Neural cell (in vitro differentiated cells): ENCODE measurements around the gene IFITM2. TPM values are rescaled to one million over a fixed set of nuclear protein-coding genes. Genes with fewer than 3 reads are reported as not detected.
"Not testable (repeated sequence)": the region's sequence is repeated elsewhere in the genome, so short reads cannot be mapped to it uniquely, and the experiment has no call there.

ENCODE experiments used
- H2AFZ ChIP-seq: fragments of 200-600, 300-800 bp; sonication (generic), shearing (Covaris generic); 2 replicates; pipeline ENCODE4 v1.6.0; 2014; ENCODE audit warnings: low read depth, mild to moderate bottlenecking, antibody characterized with exemption, low read length, moderate library complexity
- H3F3A ChIP-seq: fragments of 200-600 bp; shearing (Covaris generic); 2 replicates; pipeline ENCODE4 v1.6.1; 2016; ENCODE audit warnings: mild to moderate bottlenecking, moderate library complexity, mixed read lengths, antibody characterized with exemption, low read length; ENCODE audit not compliant: insufficient read depth, poor library complexity, severe bottlenecking
- H3K27ac ChIP-seq: fragments of 200-600, 300-800 bp; sonication (generic), shearing (Covaris generic); 2 replicates; pipeline ENCODE4 v1.5.1; 2014; ENCODE audit warnings: mild to moderate bottlenecking, low read length, moderate library complexity
- H3K27me3 ChIP-seq: fragments of 300-800, 200-600 bp; sonication (generic), shearing (Covaris generic); 2 replicates; pipeline ENCODE4 v1.6.0; 2014; ENCODE audit warnings: mild to moderate bottlenecking, low read depth, low read length, moderate library complexity; ENCODE audit not compliant: insufficient read depth
- H3K36me3 ChIP-seq: fragments of 300-800, 200-600 bp; sonication (generic), shearing (Covaris generic); 2 replicates; pipeline ENCODE4 v1.5.1; 2014; ENCODE audit warnings: mild to moderate bottlenecking, antibody characterized with exemption, low read length, moderate library complexity; ENCODE audit not compliant: insufficient read depth
- H3K4me2 ChIP-seq: fragments of 300-800, 200-600 bp; sonication (generic), shearing (Covaris generic); 2 replicates; pipeline ENCODE4 v1.6.0; 2014; ENCODE audit warnings: mild to moderate bottlenecking, low read length
- H3K4me3 ChIP-seq: fragments of 300-800, 200-600 bp; sonication (generic), shearing (Covaris generic); 2 replicates; pipeline ENCODE4 v1.5.1; 2014; ENCODE audit warnings: mild to moderate bottlenecking, low read length, moderate library complexity
- H3K79me2 ChIP-seq: fragments of 200-600 bp; shearing (Covaris generic); replicated peaks from 2 replicates; pipeline ENCODE4 v1.6.0; 2014; ENCODE audit warnings: mild to moderate bottlenecking, low read length, moderate library complexity; ENCODE audit not compliant: insufficient read depth
- H3K9ac ChIP-seq: fragments of 300-800, 200-600 bp; sonication (generic), shearing (Covaris generic); 2 replicates; pipeline ENCODE4 v1.6.1; 2016; ENCODE audit warnings: mild to moderate bottlenecking, low read length, mixed read lengths
- H3K9me2 ChIP-seq: fragments of 200-600 bp; shearing (Covaris generic); 2 replicates; pipeline ENCODE4 v1.6.1; 2016; ENCODE audit warnings: mild to moderate bottlenecking, low read length, mixed read lengths; ENCODE audit not compliant: insufficient read depth
- H3K9me3 ChIP-seq: fragments of 200-600, 300-800 bp; sonication (generic), shearing (Covaris generic); 2 replicates; pipeline ENCODE4 v1.6.1; 2016; ENCODE audit warnings: mild to moderate bottlenecking, mixed run types, low read length, moderate library complexity, mixed read lengths
- H4K20me1 ChIP-seq: fragments of 200-600 bp; shearing (Covaris generic); 2 replicates; pipeline ENCODE4 v1.6.1; 2016; ENCODE audit warnings: mild to moderate bottlenecking, mixed run types; ENCODE audit not compliant: insufficient read depth
- CTCF ChIP-seq: fragments of 450-650 bp; IDR thresholded peaks from 2 replicates; pipeline ENCODE4 v1.5.1; 2014; ENCODE audit warnings: antibody characterized with exemption, mild to moderate bottlenecking, moderate library complexity; ENCODE audit not compliant: poor library complexity, severe bottlenecking
- EP300 ChIP-seq: fragments of 450-650 bp; conservative IDR thresholded peaks from 2 replicates; pipeline ENCODE4 v1.6.1; 2014; ENCODE audit warnings: antibody characterized with exemption, mild to moderate bottlenecking, moderate library complexity; ENCODE audit not compliant: poor library complexity, severe bottlenecking
- EZH2 ChIP-seq: fragments of 200-600, 300-800 bp; shearing (Covaris generic), sonication (generic); IDR thresholded peaks from 2 replicates; pipeline ENCODE4 v1.6.1; 2014; ENCODE audit warnings: antibody characterized with exemption, low read length, borderline replicate concordance, mild to moderate bottlenecking; ENCODE audit not compliant: insufficient read depth, poor library complexity, severe bottlenecking
- MXI1 ChIP-seq: fragments of 450-650 bp; conservative IDR thresholded peaks from 2 replicates; pipeline ENCODE4 v1.6.1; 2014; ENCODE audit warnings: antibody characterized with exemption, mild to moderate bottlenecking; ENCODE audit not compliant: poor library complexity, severe bottlenecking
- POLR2AphosphoS5 ChIP-seq: IDR thresholded peaks from 2 replicates; pipeline ENCODE4 v1.6.1; 2012
- RAD21 ChIP-seq: fragments of 450-650 bp; conservative IDR thresholded peaks from 2 replicates; pipeline ENCODE4 v1.6.1; 2014; ENCODE audit warnings: antibody characterized with exemption, mild to moderate bottlenecking, moderate library complexity
- REST ChIP-seq: IDR thresholded peaks from 2 replicates; pipeline ENCODE4 v1.6.1; 2012; ENCODE audit warnings: borderline replicate concordance
- SMC3 ChIP-seq: fragments of 450-650 bp; conservative IDR thresholded peaks from 2 replicates; pipeline ENCODE4 v1.6.1; 2014; ENCODE audit warnings: antibody characterized with exemption, mild to moderate bottlenecking, moderate library complexity; ENCODE audit not compliant: poor library complexity
- TAF1 ChIP-seq: IDR thresholded peaks from 2 replicates; pipeline ENCODE4 v1.6.1; 2012; ENCODE audit warnings: low read depth
- polyA plus RNA-seq: library from polyadenylated mRNA; depleted of rRNA; stranded (reverse); fragments of >200 nt; gene quantifications from 2 replicates; pipeline ENCODE4 v1.2.3, GENCODE V29; 2014

The IFITM2 gene
- polyA plus RNA-seq, 1 donor from 2014 or later = not detected

- no peak overlapping the region for H3K9ac ChIP-seq
- TF ChIP-seq SMC3 (no peak), REST (no peak), POLR2AphosphoS5 (no peak), EZH2 (no peak), MXI1 (no peak)
Measured at GRCh38 chr11:327581-327923, 19.9 kb downstream of the IFITM2 start.

GRCh38 chr11:328012-328411 is 20.4 kb downstream of the IFITM2 start:
- Histone ChIP-seq H3K9me2 (no peaks in the 10 kb centered on the region), H4K20me1 (no peaks in the 10 kb centered on the region), H3K4me3 (no peak overlapping the region), H3K79me2 (no peaks in the 10 kb centered on the region), H3K9me3 (no peaks in the 10 kb centered on the region), H3K27me3 (no peaks in the 10 kb centered on the region), H3K36me3 (no peaks in the 10 kb centered on the region), H3F3A (no peaks in the 10 kb centered on the region), H2AFZ (no peak overlapping the region), H3K9ac (no peak overlapping the region), H3K27ac (no peak overlapping the region), H3K4me2 (no peak overlapping the region)
- TF ChIP-seq TAF1 (no peak), POLR2AphosphoS5 (no peak), MXI1 (no peak), RAD21 (no peak), SMC3 (no peak), EP300 (no peak), CTCF (no peak), EZH2 (no peak), REST (no peak)

More at GRCh38 chr11:327581-327923, 19.9 kb downstream of the IFITM2 start:
- Histone ChIP-seq H3K9me3 (no peaks in the 10 kb centered on the region), H3K9me2 (no peaks in the 10 kb centered on the region), H3F3A (no peaks in the 10 kb centered on the region), H3K79me2 (no peaks in the 10 kb centered on the region), H3K36me3 (no peaks in the 10 kb centered on the region), H3K27ac (no peak overlapping the region), H3K4me2 (no peak overlapping the region), H3K4me3 (no peak overlapping the region), H3K27me3 (no peaks in the 10 kb centered on the region), H4K20me1 (no peaks in the 10 kb centered on the region), H2AFZ (no peak overlapping the region)

GRCh38 chr11:328516-329100 is 21.0 kb downstream of the IFITM2 start:
- H3K27ac ChIP-seq, H3K4me3 ChIP-seq, H2AFZ ChIP-seq, H3K27me3 ChIP-seq, H3K9me3 ChIP-seq, H3K9me2 ChIP-seq, H3F3A ChIP-seq, H3K4me2 ChIP-seq, H3K79me2 ChIP-seq, H3K9ac ChIP-seq, H4K20me1 ChIP-seq, H3K36me3 ChIP-seq: not testable (repeated sequence)
